COLO668 (cell line): ENCODE results near the gene KMT2E.
"Not testable (repeated sequence)": the region's sequence is repeated elsewhere in the genome, so short reads cannot be mapped to it uniquely, and the experiment has no call there.

Source experiments
- DNase-seq: peaks from one replicate; lab custom pipeline; 2025; ENCODE audit not compliant: unreplicated experiment; lab: John Stamatoyannopoulos, UW

Gene KMT2E

GRCh38 chr7:105013816-105014692 is at the start of gene KMT2E:
TSS of gene KMT2E (plus strand) at chr7:105014205. CDS start at chr7:105040953, 26,748 bp downstream.
- peak; percentile 91 for DNase-seq

GRCh38 chr7:104964626-104965236 is 49.3 kb upstream of the KMT2E start:
- no peak for DNase-seq

GRCh38 chr7:104966022-104966421 is 48.0 kb upstream of the KMT2E start:
- DNase-seq = no peak

GRCh38 chr7:104967088-104967487 is 46.9 kb upstream of the KMT2E start:
- DNase-seq = no peak

- no peak for DNase-seq
Measured at GRCh38 chr7:104967595-104967994, 46.4 kb upstream of the KMT2E start.

GRCh38 chr7:104968648-104969047 is 45.4 kb upstream of the KMT2E start:
- DNase-seq = no peak

GRCh38 chr7:104969183-104969582 is 44.8 kb upstream of the KMT2E start:
- no peak for DNase-seq

- no peak for DNase-seq
Measured at GRCh38 chr7:104971290-104972071, 42.5 kb upstream of the KMT2E start.

- no peak for DNase-seq
Measured at GRCh38 chr7:104972500-104972899, 41.5 kb upstream of the KMT2E start.

GRCh38 chr7:104973227-104973626 is 40.8 kb upstream of the KMT2E start:
- no peak for DNase-seq

GRCh38 chr7:104973909-104974415 is 40.0 kb upstream of the KMT2E start:
- DNase-seq = no peak

- DNase-seq = not testable (repeated sequence)
Measured at GRCh38 chr7:104975553-104975952, 38.5 kb upstream of the KMT2E start.

- no peak for DNase-seq
Measured at GRCh38 chr7:104976966-104977636, 36.9 kb upstream of the KMT2E start.

- no peak for DNase-seq
Measured at GRCh38 chr7:104978460-104978859, 35.5 kb upstream of the KMT2E start.

- DNase-seq = no peak
Measured at GRCh38 chr7:104979167-104979841, 34.7 kb upstream of the KMT2E start.

- DNase-seq = no peak
Measured at GRCh38 chr7:104980440-104980839, 33.6 kb upstream of the KMT2E start.

- no peak for DNase-seq
Measured at GRCh38 chr7:104980841-104981671, 32.9 kb upstream of the KMT2E start.

GRCh38 chr7:104981672-104982037 is 32.4 kb upstream of the KMT2E start:
- no peak for DNase-seq

GRCh38 chr7:104982308-104983075 is 31.5 kb upstream of the KMT2E start:
- no peak for DNase-seq
